ENCODE data around the gene ACTN1.

DNA sequence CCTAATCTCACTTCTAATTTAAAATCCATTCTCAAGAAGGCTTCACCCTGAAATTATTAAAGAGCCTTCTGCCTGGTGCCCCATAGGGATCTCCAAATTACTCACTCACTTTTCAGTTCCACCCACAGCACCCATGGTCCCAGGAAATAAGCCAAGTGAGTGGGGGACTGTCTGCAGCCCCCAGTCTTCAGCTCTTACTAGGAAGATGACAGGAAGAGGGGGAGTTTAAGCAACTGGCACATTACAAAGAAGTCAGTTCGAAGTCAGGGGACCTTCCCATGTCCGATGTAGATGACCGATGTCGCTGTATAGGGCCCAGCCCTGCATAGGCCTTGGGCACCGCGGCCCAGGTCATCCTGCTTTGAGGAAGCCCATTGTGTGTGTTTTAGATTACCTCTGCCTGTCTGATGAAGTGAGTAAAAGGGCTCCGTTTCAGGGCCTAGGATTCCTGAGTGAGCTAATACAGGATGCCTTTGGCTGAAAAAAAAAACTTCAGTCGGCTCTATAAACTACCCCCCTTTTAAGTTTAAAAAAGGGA lies 1.9 kb downstream of the ACTN1 start:
- TF ChIP-seq, protein P1, sequence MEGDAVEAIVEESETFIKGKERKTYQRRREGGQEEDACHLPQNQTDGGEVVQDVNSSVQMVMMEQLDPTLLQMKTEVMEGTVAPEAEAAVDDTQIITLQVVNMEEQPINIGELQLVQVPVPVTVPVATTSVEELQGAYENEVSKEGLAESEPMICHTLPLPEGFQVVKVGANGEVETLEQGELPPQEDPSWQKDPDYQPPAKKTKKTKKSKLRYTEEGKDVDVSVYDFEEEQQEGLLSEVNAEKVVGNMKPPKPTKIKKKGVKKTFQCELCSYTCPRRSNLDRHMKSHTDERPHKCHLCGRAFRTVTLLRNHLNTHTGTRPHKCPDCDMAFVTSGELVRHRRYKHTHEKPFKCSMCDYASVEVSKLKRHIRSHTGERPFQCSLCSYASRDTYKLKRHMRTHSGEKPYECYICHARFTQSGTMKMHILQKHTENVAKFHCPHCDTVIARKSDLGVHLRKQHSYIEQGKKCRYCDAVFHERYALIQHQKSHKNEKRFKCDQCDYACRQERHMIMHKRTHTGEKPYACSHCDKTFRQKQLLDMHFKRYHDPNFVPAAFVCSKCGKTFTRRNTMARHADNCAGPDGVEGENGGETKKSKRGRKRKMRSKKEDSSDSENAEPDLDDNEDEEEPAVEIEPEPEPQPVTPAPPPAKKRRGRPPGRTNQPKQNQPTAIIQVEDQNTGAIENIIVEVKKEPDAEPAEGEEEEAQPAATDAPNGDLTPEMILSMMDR (IDR thresholded peaks at IDR 0.05; ENCODE audit: low read length): no peak
- TF ChIP-seq EZH2 (IDR thresholded peaks at IDR 0.05; ENCODE audit: borderline replicate concordance, low read length): no peak
